Tibial nerve (tissue), 4 donors: ENCODE results near the gene CAPN1. TPM values are rescaled to one million over a fixed set of nuclear protein-coding genes. Genes with fewer than 3 reads are reported as not detected.
"Not testable (repeated sequence)": the region's sequence is repeated elsewhere in the genome, so short reads cannot be mapped to it uniquely, and the experiment has no call there.

Experiments used
- DNase-seq, 2 donors: peaks; one replicate each; pipeline ENCODE4 v3.0.0-alpha.2; 2019; ENCODE audit warnings: low spot score in 2 of 2
- H3K27ac ChIP-seq, 4 donors: fragments of 200-600 bp; sonication (generic) in 3 of 4; one replicate each; pipeline ENCODE4 v1.5.1; 2017 to 2019; ENCODE audit warnings: mild to moderate bottlenecking in 1 of 4
- H3K27me3 ChIP-seq, 2 donors: fragments of 200-600 bp; sonication (generic) in 1 of 2; one replicate each; pipeline versions ENCODE4 v1.5.1 to v1.6.0; 2017 to 2019
- H3K36me3 ChIP-seq, 3 donors: fragments of 200-600 bp; sonication (generic); one replicate each; pipeline ENCODE4 v1.5.1; 2018 to 2019
- H3K4me1 ChIP-seq, 4 donors: fragments of 200-600 bp; sonication (generic) in 3 of 4; one replicate each; pipeline ENCODE4 v1.5.1; 2017 to 2019
- H3K4me3 ChIP-seq, 4 donors: fragments of 200-600 bp; sonication (generic) in 3 of 4; one replicate each; pipeline ENCODE4 v1.5.1; 2017 to 2019; ENCODE audit warnings: mild to moderate bottlenecking in 1 of 4, moderate library complexity in 1 of 4
- H3K9me3 ChIP-seq, 4 donors: fragments of 200-600 bp; sonication (generic) in 3 of 4; one replicate each; pipeline ENCODE4 v1.5.1; 2017 to 2019
- EP300 ChIP-seq, 2 donors: sonication (generic); formaldehyde crosslinking; IDR thresholded peaks; one replicate each; pipeline ENCODE4 v1.6.1; 2017; ENCODE audit warnings: antibody characterized with exemption in 2 of 2, mild to moderate bottlenecking in 1 of 2
- POLR2A ChIP-seq, 2 donors: fragments of 450-650 bp; IDR thresholded peaks; one replicate each; pipeline ENCODE4 v1.6.1; 2017; ENCODE audit warnings: antibody characterized with exemption in 2 of 2, mild to moderate bottlenecking in 2 of 2, moderate library complexity in 2 of 2
- WGBS, 2 donors: methylation state at CpG; one replicate each; pipeline ENCODE4 v1.1.5; 2018; 5-methylcytosine and 5-hydroxymethylcytosine counted together
- total RNA-seq, 4 donors: library from RNA; depleted of rRNA; stranded (reverse); fragments of >200 nt; gene quantifications; one replicate each; pipeline ENCODE4 v1.1.0, GENCODE V29; 2016
- TF ChIP-seq, protein P1 (sequence below), 5 experiments: fragments of 200-600 bp in 3 of 5; fragments of 450-650 bp in 2 of 5; sonication (generic) in 3 of 5; IDR thresholded peaks; one replicate each; pipeline ENCODE4 v1.5.1; 2016 to 2019; ENCODE audit warnings: antibody characterized with exemption in 5 of 5, mild to moderate bottlenecking in 3 of 5, moderate library complexity in 2 of 5

CAPN1 gene
- total RNA-seq, 4 donors from 2014 or later = 108 to 209 (median 150) TPM

DNA sequence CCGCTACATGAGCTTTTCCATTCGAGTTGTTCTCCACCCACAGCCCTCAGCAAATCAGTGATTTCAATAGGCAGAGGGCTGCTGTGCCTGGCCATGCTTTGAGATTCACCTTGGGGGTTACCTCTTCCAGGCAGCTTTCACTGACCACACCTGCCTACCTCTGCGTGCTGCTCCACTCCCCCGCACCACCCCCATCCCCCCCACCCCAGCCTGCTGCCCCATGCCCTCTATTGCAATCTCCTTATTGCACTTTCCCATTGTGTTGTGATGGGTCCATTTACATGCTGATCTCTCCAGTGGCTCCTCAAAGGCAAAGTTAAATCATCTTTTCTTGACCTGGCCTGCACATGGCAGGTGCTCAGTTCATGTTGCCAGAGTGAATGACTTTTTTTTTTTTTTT is 62.1 kb downstream of the CAPN1 start:
- no peaks in the 10 kb centered on the region for H3K4me1 ChIP-seq
- no peaks in the 10 kb centered on the region for H3K36me3 ChIP-seq
- peaks cover 0 to 4% (median 0%) of the 10 kb centered on the region in 4 donors for H3K9me3 ChIP-seq
- TF ChIP-seq POLR2A (IDR thresholded peaks at IDR 0.05) = no peak
- TF ChIP-seq, protein P1, sequence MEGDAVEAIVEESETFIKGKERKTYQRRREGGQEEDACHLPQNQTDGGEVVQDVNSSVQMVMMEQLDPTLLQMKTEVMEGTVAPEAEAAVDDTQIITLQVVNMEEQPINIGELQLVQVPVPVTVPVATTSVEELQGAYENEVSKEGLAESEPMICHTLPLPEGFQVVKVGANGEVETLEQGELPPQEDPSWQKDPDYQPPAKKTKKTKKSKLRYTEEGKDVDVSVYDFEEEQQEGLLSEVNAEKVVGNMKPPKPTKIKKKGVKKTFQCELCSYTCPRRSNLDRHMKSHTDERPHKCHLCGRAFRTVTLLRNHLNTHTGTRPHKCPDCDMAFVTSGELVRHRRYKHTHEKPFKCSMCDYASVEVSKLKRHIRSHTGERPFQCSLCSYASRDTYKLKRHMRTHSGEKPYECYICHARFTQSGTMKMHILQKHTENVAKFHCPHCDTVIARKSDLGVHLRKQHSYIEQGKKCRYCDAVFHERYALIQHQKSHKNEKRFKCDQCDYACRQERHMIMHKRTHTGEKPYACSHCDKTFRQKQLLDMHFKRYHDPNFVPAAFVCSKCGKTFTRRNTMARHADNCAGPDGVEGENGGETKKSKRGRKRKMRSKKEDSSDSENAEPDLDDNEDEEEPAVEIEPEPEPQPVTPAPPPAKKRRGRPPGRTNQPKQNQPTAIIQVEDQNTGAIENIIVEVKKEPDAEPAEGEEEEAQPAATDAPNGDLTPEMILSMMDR (IDR thresholded peaks at IDR 0.05) = no peak
- TF ChIP-seq EP300 (IDR thresholded peaks at IDR 0.05) = no peak
- H3K27me3 ChIP-seq = no peaks in the 10 kb centered on the region
- WGBS, 2 donors = 33 to 38% methylated on average over 4 of the region's 4 CpGs
- H3K4me3 ChIP-seq = no peak overlapping the region
- no peak overlapping the region for H3K27ac ChIP-seq
- no peak for DNase-seq

DNA sequence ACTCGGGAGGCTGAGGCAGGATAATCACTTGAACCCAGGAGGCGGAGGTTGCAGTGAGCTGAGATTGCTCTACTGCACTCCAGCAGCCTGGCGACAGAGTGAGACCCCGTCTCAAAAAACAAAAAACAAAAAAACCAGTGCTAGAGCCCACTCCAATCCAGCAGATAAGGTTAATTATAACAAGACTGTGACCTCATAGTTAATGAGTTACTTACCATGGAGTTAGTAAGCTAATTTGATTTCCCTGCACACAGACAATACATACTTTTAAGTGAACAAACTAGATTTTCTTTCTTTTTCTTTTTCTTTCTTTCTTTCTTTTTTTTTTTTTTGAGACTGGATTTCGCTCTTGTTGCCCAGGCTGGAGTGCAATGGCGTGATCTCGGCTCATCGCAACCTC is 63.3 kb downstream of the CAPN1 start:
- 89 to 95% methylated on average over 8 of the region's 8 CpGs for WGBS, 2 donors
- not testable (repeated sequence) for DNase-seq, H3K27me3 ChIP-seq, H3K36me3 ChIP-seq, H3K9me3 ChIP-seq, H3K27ac ChIP-seq, H3K4me1 ChIP-seq, H3K4me3 ChIP-seq

DNA sequence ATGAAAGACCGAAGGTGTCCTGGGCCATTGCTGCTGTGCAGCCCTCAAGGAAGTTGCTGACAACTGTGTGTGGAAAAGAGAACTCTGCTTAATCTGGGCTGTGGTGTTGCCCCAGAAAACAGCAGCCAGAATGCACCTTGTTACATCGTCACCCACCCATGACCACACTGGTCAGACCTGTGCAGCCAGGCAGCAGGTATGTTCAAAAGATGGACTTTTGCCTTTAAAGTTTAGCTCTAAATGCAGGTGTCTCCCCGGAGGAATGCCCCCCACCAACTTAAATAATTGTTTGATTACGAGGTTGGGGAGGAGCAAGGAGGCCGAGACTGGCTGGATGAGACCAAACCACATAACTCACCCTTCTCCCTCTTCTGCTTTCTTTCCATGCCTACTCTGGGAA is 64.8 kb downstream of the CAPN1 start:
- no peaks in the 10 kb centered on the region for H3K27me3 ChIP-seq
- H3K36me3 ChIP-seq = no peaks in the 10 kb centered on the region
- H3K4me1 ChIP-seq = no peaks in the 10 kb centered on the region
- 70 to 72% methylated on average over 5 of the region's 5 CpGs for WGBS, 2 donors
- no peak overlapping the region for H3K27ac ChIP-seq
- H3K4me3 ChIP-seq = no peak overlapping the region
- TF ChIP-seq EP300 (IDR thresholded peaks at IDR 0.05) = no peak
- TF ChIP-seq, protein P1 (IDR thresholded peaks at IDR 0.05) = no peak
- no peak for TF ChIP-seq POLR2A (IDR thresholded peaks at IDR 0.05)
- DNase-seq = no peak
- peaks cover 0 to 4% (median 0%) of the 10 kb centered on the region in 4 donors for H3K9me3 ChIP-seq

DNA sequence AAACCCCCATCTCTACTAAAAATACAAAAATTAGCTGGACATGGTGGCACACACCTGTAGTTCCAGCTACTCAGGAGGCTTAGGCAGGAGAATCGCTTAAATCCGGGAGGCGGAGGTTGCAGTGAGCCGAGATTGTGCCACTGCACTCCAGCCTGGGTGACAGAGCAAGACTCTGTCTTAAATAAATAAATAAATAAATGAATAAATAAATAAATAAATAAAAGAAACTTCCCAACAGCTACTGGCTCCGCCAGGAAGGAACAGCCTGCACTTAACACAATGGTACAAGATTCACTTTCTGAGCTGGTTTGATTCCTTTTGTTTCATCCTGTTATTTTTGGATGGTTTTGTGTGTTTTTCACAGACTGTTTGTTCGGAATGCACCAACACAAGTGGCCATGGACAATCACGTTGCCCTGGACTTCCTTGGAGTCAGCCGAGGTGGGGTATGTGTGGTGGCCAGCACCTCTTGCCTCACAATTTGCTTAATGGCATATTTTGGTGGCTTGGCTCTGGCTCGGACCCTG is 66.5 kb downstream of the CAPN1 start:
- not testable (repeated sequence) for H3K9me3 ChIP-seq, H3K4me3 ChIP-seq, DNase-seq, H3K36me3 ChIP-seq, H3K27ac ChIP-seq, H3K4me1 ChIP-seq, H3K27me3 ChIP-seq
- WGBS, 2 donors = 76 to 81% methylated on average over 9 of the region's 9 CpGs

DNA sequence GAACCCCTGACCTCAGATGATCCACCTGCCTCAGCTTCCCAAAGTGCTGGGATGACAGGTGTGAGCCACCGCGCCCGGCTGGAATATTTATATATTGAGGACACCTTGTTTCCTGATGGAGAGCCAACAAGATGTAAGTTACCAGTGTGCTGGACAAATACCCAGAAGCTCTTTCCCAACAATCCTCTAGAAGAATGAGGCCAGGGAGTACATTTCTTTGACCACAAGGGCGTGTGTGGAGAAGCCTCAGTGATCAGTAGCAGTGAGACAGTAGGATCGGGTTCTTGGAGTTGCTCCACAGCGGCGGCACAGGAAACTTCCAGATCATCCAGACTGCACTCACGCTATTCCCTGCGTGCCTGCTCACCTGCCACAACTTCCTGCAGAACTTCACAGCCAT is 69.7 kb downstream of the CAPN1 start:
- Histone ChIP-seq H3K36me3 (no peaks in the 10 kb centered on the region), H3K4me1 (no peaks in the 10 kb centered on the region), H3K9me3 (no peaks in the 10 kb centered on the region), H3K4me3 (no peak overlapping the region), H3K27ac (no peak overlapping the region), H3K27me3 (no peaks in the 10 kb centered on the region)
- 92% methylated on average over 6 to 9 of the region's 9 CpGs for WGBS, 2 donors
- no peak for DNase-seq
- no peak for TF ChIP-seq POLR2A (IDR thresholded peaks at IDR 0.05)
- no peak for TF ChIP-seq EP300 (IDR thresholded peaks at IDR 0.05)
- TF ChIP-seq, protein P1 (IDR thresholded peaks at IDR 0.05) = no peak

DNA sequence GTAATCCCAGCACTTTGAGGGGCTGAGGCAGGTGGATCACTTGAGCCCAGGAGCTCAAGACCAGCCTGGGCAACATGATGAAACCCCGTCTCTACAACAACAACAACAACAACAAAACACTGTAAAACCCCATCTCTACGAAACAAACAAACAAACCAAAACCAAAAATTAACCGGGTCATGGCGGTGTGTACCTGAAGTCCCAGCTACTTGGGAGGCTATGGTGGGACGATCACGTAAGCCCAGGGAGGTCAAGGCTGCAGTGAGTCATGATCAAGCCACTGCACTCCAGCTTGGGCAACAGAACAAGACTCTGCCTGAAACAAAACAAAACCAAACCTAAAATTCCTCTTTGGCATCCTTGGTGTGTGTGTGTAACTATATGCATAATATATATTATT is 73.0 kb downstream of the CAPN1 start:
- WGBS, 2 donors = 83 to 85% methylated on average over 6 of the region's 6 CpGs
- Histone ChIP-seq H3K4me3 (no peak overlapping the region), H3K36me3 (no peaks in the 10 kb centered on the region), H3K27me3 (no peaks in the 10 kb centered on the region), H3K4me1 (no peaks in the 10 kb centered on the region), H3K27ac (no peak overlapping the region), H3K9me3 (no peaks in the 10 kb centered on the region)
- DNase-seq = no peak
- TF ChIP-seq EP300 (IDR thresholded peaks at IDR 0.05) (no peak), POLR2A (IDR thresholded peaks at IDR 0.05) (no peak)
- TF ChIP-seq, protein P1 (IDR thresholded peaks at IDR 0.05) = no peak
